ENCODE results near the gene TFPI2.

- no peak for TF ChIP-seq CTCF (IDR thresholded peaks at IDR 0.05)
- no peak for TF ChIP-seq ZFX (IDR thresholded peaks at IDR 0.05; ENCODE audit: borderline replicate concordance)
Observed at GRCh38 chr7:93866886-93867285, 23.7 kb downstream of the TFPI2 start.
